ENCODE data around the gene PIMREG. TPM values are rescaled to one million over a fixed set of nuclear protein-coding genes. Genes with fewer than 3 reads are reported as not detected.

Gene PIMREG
- total and polyA plus RNA-seq, 2 experiments from 2014 or later, result 3.9 to 11.8 TPM

GRCh38 chr17:6420173-6420641 lies 24.0 kb upstream of the PIMREG start:
- no peaks in the 10 kb centered on the region for H4K20me1 ChIP-seq (ENCODE audit: insufficient read depth, poor library complexity, severe bottlenecking)
- TF ChIP-seq CTCF (IDR thresholded peaks at IDR 0.05; ENCODE audit: poor library complexity) (peak; percentile 43), EZH2phosphoT487 (IDR thresholded peaks at IDR 0.05; ENCODE audit: low read depth, severe bottlenecking, unreplicated experiment) (no peak)
- no peaks in the 10 kb centered on the region for H3K9me3 ChIP-seq (ENCODE audit: low read depth)
- H2AFZ ChIP-seq, result no peak overlapping the region
- no peaks in the 10 kb centered on the region for H3K27me3 ChIP-seq
- H3K4me1 ChIP-seq (ENCODE audit: insufficient read depth), result no peaks in the 10 kb centered on the region
- H3K4me3 ChIP-seq, result no peak overlapping the region
- no peak overlapping the region for H3K27ac ChIP-seq
- 15% methylated on average over 13 of the region's 13 CpGs for WGBS (ENCODE audit: low lambda C conversion rate, missing lambda C conversion rate)
- no peaks in the 10 kb centered on the region for H3K79me2 ChIP-seq
- H3K36me3 ChIP-seq (replicated peaks; ENCODE audit: insufficient read depth, low read depth), result no peaks in the 10 kb centered on the region
- DNase-seq (ENCODE audit: low spot score), result peak; percentile 46
- no peak overlapping the region for H3K4me2 ChIP-seq
- H3K9me2 ChIP-seq (replicated peaks; ENCODE audit: insufficient read depth), result no peaks in the 10 kb centered on the region

- TF ChIP-seq CTCF (IDR thresholded peaks at IDR 0.05; ENCODE audit: poor library complexity) (peak; percentile 93), EZH2phosphoT487 (IDR thresholded peaks at IDR 0.05; ENCODE audit: low read depth, severe bottlenecking, unreplicated experiment) (no peak)
- Histone ChIP-seq H3K36me3 (replicated peaks; ENCODE audit: insufficient read depth, low read depth) (no peaks in the 10 kb centered on the region), H3K9me2 (replicated peaks; ENCODE audit: insufficient read depth) (no peaks in the 10 kb centered on the region), H3K79me2 (no peaks in the 10 kb centered on the region), H3K27ac (no peak overlapping the region), H3K4me1 (ENCODE audit: insufficient read depth) (no peaks in the 10 kb centered on the region), H2AFZ (no peak overlapping the region), H3K4me2 (no peak overlapping the region), H3K9me3 (ENCODE audit: low read depth) (no peaks in the 10 kb centered on the region), H4K20me1 (ENCODE audit: insufficient read depth, poor library complexity, severe bottlenecking) (no peaks in the 10 kb centered on the region), H3K4me3 (no peak overlapping the region), H3K27me3 (no peaks in the 10 kb centered on the region)
- WGBS (ENCODE audit: low lambda C conversion rate, missing lambda C conversion rate), result 27% methylated on average over 13 of the region's 13 CpGs
- DNase-seq (ENCODE audit: low spot score), result peak; percentile 88
These were observed 22.3 kb upstream of the PIMREG start for GRCh38 chr17:6421700-6422604.

- 73% methylated on average over 13 of the region's 13 CpGs for WGBS (ENCODE audit: low lambda C conversion rate, missing lambda C conversion rate)
- Histone ChIP-seq H3K9me2 (replicated peaks; ENCODE audit: insufficient read depth) (no peaks in the 10 kb centered on the region), H3K4me3 (no peak overlapping the region), H2AFZ (no peak overlapping the region), H3K36me3 (replicated peaks; ENCODE audit: insufficient read depth, low read depth) (no peaks in the 10 kb centered on the region), H3K4me1 (ENCODE audit: insufficient read depth) (no peaks in the 10 kb centered on the region), H3K79me2 (no peaks in the 10 kb centered on the region), H3K27me3 (no peaks in the 10 kb centered on the region), H4K20me1 (ENCODE audit: insufficient read depth, poor library complexity, severe bottlenecking) (no peaks in the 10 kb centered on the region), H3K9me3 (ENCODE audit: low read depth) (no peaks in the 10 kb centered on the region), H3K27ac (no peak overlapping the region), H3K4me2 (no peak overlapping the region)
- DNase-seq (ENCODE audit: low spot score), result no peak
- no peak for TF ChIP-seq CTCF (IDR thresholded peaks at IDR 0.05; ENCODE audit: poor library complexity)
- no peak for TF ChIP-seq EZH2phosphoT487 (IDR thresholded peaks at IDR 0.05; ENCODE audit: low read depth, severe bottlenecking, unreplicated experiment)
- TF ChIP-seq EZH2 (IDR thresholded peaks at IDR 0.05; ENCODE audit: borderline replicate concordance), result no peak
These were observed 21.5 kb upstream of the PIMREG start for GRCh38 chr17:6422654-6423241.

All from hepatocyte (in vitro differentiated cells).